HG02759 (cell line): ENCODE measurements around the gene SELENOO.

Experiments used
- ATAC-seq: cut with Tn5 transposase; IDR thresholded peaks from one replicate; pipeline ENCODE4 v1.9.1; 2021; ENCODE audit warnings: mild to moderate bottlenecking, moderate library complexity; ENCODE audit not compliant: unreplicated experiment

The SELENOO gene

GRCh38 chr22:50171319-50171964 lies 29.4 kb upstream of the SELENOO start:
- no peak for ATAC-seq

- no peak for ATAC-seq
Observed at GRCh38 chr22:50171965-50172421, 28.8 kb upstream of the SELENOO start.

GRCh38 chr22:50173311-50173982 lies 27.4 kb upstream of the SELENOO start:
- ATAC-seq = no peak

- ATAC-seq = no peak
Observed at GRCh38 chr22:50173983-50174355, 26.8 kb upstream of the SELENOO start.

GRCh38 chr22:50174382-50175190 lies 26.2 kb upstream of the SELENOO start:
- no peak for ATAC-seq

GRCh38 chr22:50175191-50175461 lies 25.7 kb upstream of the SELENOO start:
- no peak for ATAC-seq

- ATAC-seq = no peak
Observed at GRCh38 chr22:50175921-50176849, 24.6 kb upstream of the SELENOO start.

- no peak for ATAC-seq
Observed at GRCh38 chr22:50176850-50177536, 23.8 kb upstream of the SELENOO start.

GRCh38 chr22:50177537-50178470 lies 23.0 kb upstream of the SELENOO start:
- no peak for ATAC-seq

- ATAC-seq = no peak
Observed at GRCh38 chr22:50178471-50178864, 22.3 kb upstream of the SELENOO start.

- no peak for ATAC-seq
Observed at GRCh38 chr22:50178871-50179869, 21.6 kb upstream of the SELENOO start.

- ATAC-seq = no peak
Observed at GRCh38 chr22:50179937-50180726, 20.7 kb upstream of the SELENOO start.

- no peak for ATAC-seq
Observed at GRCh38 chr22:50180727-50181521, 19.9 kb upstream of the SELENOO start.

GRCh38 chr22:50182176-50183081 lies 18.4 kb upstream of the SELENOO start:
- no peak for ATAC-seq

GRCh38 chr22:50183141-50183971 lies 17.5 kb upstream of the SELENOO start:
- no peak for ATAC-seq
